ENCODE data around the gene AMBN.
"Not testable (repeated sequence)": the region's sequence is repeated elsewhere in the genome, so short reads cannot be mapped to it uniquely, and the experiment has no call there.

The AMBN gene

GRCh38 chr4:70629469-70630090 lies 37.5 kb downstream of the AMBN start:
- DNase-seq, result no peak
- H3K4me3 Mint-ChIP-seq, result no peak overlapping the region
- no peak for ATAC-seq
- H3K4me1 Mint-ChIP-seq, result peaks cover 7% of the 10 kb centered on the region
- H3K27me3 Mint-ChIP-seq, result peaks cover 8% of the 10 kb centered on the region
- H3K9me3 Mint-ChIP-seq, result no peaks in the 10 kb centered on the region
- no peak overlapping the region for H3K27ac Mint-ChIP-seq

- Mint-ChIP-seq H3K9me3 (no peaks in the 10 kb centered on the region), H3K4me3 (no peak overlapping the region), H3K27me3 (peaks cover 9% of the 10 kb centered on the region), H3K27ac (no peak overlapping the region), H3K4me1 (peaks cover 7% of the 10 kb centered on the region)
- ATAC-seq (no peak), DNase-seq (no peak)
Observed at GRCh38 chr4:70630162-70630561, 38.1 kb downstream of the AMBN start.

GRCh38 chr4:70632028-70632427 lies 40.0 kb downstream of the AMBN start:
- peaks cover 9% of the 10 kb centered on the region for H3K27me3 Mint-ChIP-seq
- peaks cover 7% of the 10 kb centered on the region for H3K4me1 Mint-ChIP-seq
- ATAC-seq (no peak), DNase-seq (no peak)
- H3K27ac Mint-ChIP-seq, result no peak overlapping the region
- no peak overlapping the region for H3K4me3 Mint-ChIP-seq
- no peaks in the 10 kb centered on the region for H3K9me3 Mint-ChIP-seq

GRCh38 chr4:70634482-70634881 lies 42.4 kb downstream of the AMBN start:
- H3K4me3 Mint-ChIP-seq, result no peak overlapping the region
- ATAC-seq (no peak), DNase-seq (no peak)
- no peaks in the 10 kb centered on the region for H3K9me3 Mint-ChIP-seq
- H3K27me3 Mint-ChIP-seq, result peaks cover 9% of the 10 kb centered on the region
- H3K27ac Mint-ChIP-seq, result no peak overlapping the region
- peaks cover under 1% of the 10 kb centered on the region for H3K4me1 Mint-ChIP-seq

- Mint-ChIP-seq H3K4me1 (peaks cover 12% of the 10 kb centered on the region), H3K27ac (no peak overlapping the region), H3K27me3 (peaks cover 9% of the 10 kb centered on the region), H3K4me3 (no peak overlapping the region), H3K9me3 (no peaks in the 10 kb centered on the region)
- no peak for ATAC-seq
- no peak for DNase-seq
Observed at GRCh38 chr4:70637239-70637913, 45.3 kb downstream of the AMBN start.

- Mint-ChIP-seq H3K9me3 (no peaks in the 10 kb centered on the region), H3K27me3 (no peaks in the 10 kb centered on the region), H3K4me3 (no peak overlapping the region), H3K4me1 (peaks cover 12% of the 10 kb centered on the region), H3K27ac (no peak overlapping the region)
- DNase-seq, result no peak
- ATAC-seq, result no peak
Observed at GRCh38 chr4:70640192-70640591, 48.1 kb downstream of the AMBN start.

GRCh38 chr4:70650741-70651140 lies 58.7 kb downstream of the AMBN start:
- not testable (repeated sequence) for H3K27ac Mint-ChIP-seq, H3K27me3 Mint-ChIP-seq, ATAC-seq, H3K9me3 Mint-ChIP-seq, H3K4me3 Mint-ChIP-seq, H3K4me1 Mint-ChIP-seq, DNase-seq

GRCh38 chr4:70651864-70652506 lies 59.9 kb downstream of the AMBN start:
- H3K27ac Mint-ChIP-seq, result no peak overlapping the region
- H3K4me1 Mint-ChIP-seq, result no peaks in the 10 kb centered on the region
- H3K9me3 Mint-ChIP-seq, result no peaks in the 10 kb centered on the region
- DNase-seq (no peak), ATAC-seq (peak; percentile 64)
- peak overlapping the region in 1 of 2 donors; percentile 19 for H3K4me3 Mint-ChIP-seq
- no peaks in the 10 kb centered on the region for H3K27me3 Mint-ChIP-seq

GRCh38 chr4:70654605-70655011 lies 62.6 kb downstream of the AMBN start:
- no peaks in the 10 kb centered on the region for H3K9me3 Mint-ChIP-seq
- no peak for DNase-seq
- no peak overlapping the region for H3K4me3 Mint-ChIP-seq
- H3K27me3 Mint-ChIP-seq, result no peaks in the 10 kb centered on the region
- no peak for ATAC-seq
- H3K4me1 Mint-ChIP-seq, result no peaks in the 10 kb centered on the region
- H3K27ac Mint-ChIP-seq, result no peak overlapping the region
